HG03039 (cell line): ENCODE measurements around the gene PRR29.
"Not testable (repeated sequence)": the region's sequence is repeated elsewhere in the genome, so short reads cannot be mapped to it uniquely, and the experiment has no call there.

Source experiments
- ATAC-seq: cut with Tn5 transposase; IDR thresholded peaks from one replicate; pipeline ENCODE4 v1.9.1; 2021; ENCODE audit warnings: mild to moderate bottlenecking, moderate library complexity; ENCODE audit not compliant: unreplicated experiment

PRR29 gene

DNA sequence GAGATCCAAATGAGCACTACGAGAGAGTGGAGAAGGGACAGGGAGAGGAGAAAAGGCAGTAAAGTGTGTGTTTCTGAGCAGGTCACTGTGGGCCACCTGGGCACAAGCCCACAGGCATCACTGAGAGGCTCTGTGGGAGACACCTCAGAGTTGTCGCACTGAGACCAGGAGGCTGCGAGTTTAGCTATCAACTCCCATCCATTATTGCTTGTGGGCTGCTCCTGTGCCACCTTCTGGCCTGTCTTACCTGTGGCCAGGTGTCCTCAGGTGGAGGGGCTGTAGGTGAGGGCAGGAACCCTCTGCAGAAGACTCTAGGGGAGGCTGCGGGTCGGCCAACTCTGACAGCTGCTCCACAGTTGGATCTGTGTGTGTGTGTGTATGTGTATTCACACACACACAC is 2.5 kb upstream of the PRR29 start:
- ATAC-seq = no peak

DNA sequence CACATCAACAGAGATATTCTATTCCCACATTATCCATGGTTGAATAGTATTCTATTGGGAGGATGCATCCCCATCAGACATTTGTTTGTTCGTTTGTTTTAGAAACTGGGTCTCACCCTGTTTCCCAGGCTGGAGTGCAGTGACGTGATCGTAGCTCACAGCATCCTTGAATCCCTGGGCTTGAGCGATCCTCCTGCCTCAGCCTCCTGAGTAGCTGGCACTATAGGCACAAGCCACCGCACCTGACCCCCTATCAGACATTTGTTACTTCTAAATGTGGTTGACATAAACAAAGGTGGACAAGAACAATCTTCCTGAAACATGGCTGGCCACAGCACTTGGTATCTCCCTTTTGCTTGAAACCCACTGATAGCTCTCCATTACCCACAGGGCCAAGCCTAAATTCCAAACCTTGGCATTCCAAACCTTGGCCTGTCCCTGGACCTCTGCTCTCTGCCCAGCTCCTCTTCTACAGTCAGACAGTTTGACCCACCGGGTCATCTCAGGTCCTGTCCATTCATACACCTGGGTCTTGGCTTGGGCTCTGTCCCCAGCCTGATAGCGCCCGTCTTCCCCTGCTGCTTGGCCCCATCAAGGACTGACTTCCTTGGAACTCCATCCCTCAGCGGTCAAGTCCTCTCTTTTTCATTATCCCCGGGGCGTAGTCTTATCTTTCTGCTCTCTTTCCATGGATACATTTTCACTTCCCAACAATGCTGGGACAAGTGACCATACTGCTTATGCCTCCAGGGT is 1.5 kb upstream of the PRR29 start:
- ATAC-seq = no peak

DNA sequence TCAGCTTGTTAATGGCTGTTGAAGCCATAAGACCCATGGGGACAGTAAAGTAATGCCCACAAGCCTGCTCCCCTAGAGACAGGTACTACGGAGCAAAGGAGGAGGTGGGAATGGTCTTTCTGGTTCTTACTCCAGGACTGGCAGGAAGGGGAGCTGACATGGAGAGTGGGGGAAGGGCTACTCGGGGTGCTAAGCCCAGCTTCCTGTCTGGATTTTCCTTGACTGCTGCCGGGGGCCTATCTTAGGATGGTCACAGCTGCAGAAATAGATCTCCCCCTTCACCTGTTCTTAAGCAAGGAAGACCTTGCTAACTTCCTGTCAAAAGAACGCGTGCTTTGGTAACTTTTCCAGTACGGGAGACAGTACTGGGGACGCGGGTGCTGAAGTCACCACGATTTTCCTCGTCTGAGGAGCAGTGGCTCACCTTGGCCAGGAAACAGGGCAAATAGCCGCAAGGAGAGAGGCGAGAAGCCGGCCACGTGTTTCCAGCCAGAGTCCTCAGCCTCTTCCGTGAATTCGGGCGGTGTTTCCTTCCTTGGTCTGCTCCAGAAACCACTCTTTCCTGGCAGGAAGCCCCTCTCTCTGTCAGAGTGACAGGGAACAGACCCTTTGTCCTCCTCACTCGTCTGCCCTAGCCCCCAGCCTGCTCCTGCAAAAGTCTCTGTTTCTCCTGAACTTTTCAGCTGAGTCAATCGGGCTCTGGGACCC is 656 bp upstream of the PRR29 start:
- no peak for ATAC-seq

DNA sequence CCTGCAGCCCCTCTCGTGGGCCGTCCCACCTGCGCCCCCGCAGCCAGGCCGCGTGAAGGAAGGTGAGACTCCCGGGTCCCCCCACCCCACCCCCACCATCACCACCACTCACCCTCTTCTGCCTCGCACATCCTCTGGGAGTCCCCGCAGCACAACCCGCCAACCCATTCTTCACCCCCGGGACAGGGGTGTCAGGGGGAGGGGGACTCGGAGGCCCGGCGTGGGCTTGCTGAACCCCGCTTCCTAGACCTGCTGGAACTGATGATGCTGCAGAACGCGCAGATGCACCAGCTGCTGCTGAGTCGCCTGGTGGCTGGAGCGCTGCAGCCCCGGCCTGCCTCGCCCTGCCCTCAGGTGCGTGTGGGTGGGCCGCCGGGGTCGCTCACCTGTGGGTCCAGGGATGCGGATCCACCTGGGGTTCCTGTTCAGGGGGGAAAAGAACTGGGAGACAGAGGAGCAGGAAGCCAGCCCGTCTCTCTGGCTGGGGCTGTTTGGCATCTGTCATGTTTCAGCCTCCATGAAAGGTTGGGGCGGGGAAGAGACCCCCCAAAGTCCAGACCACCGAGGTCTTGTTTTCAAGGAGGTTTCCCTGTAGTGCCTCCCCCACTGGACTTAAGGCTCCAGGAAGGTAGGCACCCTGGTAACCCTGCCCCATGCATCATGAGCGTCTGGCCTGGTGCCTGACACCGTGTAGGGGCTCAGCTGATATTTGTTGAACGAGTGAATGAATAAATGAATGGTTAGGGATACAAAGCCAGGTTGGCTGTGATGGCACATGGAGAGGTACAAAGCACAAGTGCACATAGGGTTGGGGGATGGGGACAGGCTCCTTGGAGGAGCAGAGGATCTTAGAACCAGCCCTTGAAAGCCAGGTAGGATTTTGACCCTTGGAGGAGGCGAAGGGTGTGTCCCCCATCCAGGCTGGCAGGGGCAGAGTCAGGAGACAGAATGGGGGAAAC is 849 bp downstream of the PRR29 start:
- ATAC-seq = no peak

DNA sequence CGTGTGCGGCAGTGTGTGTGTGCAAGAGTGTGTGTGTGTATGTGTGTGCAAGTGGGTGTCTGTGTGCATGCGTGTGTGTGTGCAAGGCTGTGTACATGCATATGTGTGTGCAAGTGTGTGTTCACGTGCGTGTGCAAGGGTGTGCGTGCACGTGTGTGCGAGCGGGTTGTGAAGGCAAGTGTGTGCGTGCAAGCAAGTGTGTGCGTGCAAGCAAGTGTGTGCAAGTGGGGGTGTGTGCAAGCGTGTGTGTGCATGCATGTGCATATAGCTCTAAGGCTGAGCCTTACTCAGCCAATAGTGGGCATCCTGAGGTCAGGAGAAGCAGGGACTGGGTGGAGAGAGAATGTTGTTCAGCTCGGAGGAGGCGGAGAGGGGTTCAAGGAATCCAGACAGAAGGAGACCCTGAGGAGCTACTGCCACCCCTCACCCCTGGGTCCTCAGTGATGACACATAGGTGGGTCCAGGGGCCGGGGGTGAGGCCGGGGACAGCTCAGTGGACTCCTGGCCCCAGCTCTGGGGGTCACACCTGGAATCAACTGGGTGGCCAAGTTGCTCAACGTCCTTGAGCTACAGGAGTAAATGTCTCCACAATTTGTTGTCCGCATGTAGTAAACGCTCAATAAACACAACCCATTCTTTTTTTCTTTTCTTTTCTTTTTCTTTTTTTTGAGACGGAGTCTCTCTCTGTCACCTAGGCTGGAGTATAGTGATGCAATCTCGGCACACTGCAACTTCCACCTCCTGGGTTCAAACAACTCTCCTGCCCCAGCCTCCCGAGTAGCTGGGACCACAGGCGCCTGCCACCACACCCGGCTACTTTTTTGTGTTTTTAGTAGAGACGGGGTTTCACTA is 1.8 kb downstream of the PRR29 start:
- no peak for ATAC-seq

DNA sequence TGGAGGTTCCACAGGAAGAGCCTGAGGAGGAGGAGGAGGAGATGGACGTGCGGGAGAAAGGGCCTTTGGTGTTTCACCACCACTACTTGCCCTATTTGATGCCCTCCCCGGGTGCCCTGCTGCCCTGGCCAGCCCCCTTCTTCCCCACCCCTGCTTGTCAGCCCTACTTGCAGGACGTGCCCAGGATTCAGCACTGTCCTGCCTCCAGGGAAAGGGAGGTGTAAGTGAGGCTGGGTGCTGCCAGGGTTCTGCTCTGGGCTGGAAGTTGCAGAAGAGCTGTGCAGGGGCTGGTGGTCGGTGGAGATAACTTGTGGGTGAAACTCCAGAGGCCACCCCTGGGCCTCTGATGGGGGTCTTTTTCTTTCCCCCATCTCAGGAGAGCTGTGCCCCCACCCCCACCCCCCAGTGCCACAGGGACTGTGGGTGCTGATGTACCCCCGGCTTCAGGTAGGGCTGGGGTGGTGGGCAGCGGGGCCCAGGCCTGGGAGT is 3.0 kb downstream of the PRR29 start:
- no peak for ATAC-seq

DNA sequence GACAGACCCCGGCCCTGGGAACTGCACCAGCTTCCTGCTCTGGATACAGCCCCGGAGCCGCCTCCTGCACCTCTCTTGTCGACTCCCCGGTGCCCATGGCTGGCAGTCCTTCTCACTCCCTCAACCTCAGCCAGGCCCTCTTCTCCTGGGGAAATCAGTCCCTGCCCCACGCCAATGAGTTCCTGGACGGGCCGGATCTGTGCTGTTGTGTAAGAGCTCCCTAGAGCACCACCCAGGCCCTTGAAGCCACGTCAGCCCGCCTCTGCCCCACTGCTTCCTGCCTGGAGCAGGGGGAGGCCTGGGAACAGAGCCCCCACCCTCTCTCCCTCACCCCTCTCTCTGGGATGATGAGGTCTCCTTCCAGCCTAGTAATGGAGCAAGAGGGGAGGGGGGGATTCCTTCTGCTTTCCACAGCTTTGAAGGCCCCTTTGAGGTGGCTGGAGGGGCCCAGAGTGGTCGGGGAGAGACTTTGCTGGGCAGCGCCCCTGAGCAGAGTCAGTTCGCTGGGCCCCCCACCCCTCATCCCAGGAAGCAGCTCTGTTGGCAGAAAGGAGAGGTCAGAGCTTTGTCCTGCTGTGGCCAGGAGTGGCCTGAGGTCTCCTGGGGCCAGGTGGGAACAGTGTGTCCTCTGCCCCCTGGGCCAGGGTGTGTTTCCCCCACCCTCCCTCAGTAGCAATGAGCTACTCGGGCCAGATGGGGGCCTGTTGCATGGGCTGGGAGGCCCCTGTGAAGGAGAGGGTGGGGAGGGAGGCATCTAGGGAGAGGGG is 3.8 kb downstream of the PRR29 start:
- ATAC-seq = no peak

DNA sequence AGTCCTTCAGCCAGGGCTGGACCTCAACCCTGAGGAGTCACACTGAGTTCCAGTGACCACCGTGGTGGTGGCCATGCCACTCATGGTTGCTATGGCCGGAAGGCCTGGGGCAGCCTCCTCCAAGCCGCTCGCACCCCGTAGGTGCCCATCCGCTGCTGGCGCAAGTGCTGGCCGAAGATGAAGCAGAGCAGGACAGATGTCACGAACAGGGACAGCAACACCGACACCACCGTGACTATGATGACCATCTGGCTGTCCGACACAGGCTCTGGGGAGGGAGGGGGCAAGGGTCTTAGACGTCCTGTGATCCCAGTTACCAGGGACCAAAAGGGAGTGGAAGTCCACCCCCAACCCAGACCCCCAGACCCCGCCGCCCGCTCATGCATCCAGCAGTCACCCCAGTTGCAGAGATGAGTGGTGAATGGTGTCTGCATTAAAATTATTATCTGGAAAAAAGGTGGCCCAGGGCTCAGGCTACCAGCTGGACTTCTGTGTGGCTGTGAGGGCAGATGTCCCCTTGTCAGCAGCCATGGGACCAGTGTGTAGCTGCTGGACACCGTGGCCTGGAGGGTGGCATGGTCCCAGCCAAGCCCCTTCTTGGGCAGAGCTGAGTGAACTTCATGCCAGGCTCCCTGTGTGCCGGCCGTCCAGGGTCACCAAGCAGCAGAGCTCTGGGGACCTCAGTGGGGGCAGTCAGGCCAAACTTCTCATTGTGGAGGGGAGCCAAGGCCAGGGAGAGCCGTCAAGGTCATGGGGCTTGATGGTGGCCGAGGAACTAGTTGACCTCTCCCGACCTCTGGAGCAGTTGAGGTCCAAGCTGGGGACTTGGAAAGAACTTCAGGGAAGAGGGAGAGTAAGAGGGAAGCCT is 4.7 kb downstream of the PRR29 start:
- no peak for ATAC-seq

DNA sequence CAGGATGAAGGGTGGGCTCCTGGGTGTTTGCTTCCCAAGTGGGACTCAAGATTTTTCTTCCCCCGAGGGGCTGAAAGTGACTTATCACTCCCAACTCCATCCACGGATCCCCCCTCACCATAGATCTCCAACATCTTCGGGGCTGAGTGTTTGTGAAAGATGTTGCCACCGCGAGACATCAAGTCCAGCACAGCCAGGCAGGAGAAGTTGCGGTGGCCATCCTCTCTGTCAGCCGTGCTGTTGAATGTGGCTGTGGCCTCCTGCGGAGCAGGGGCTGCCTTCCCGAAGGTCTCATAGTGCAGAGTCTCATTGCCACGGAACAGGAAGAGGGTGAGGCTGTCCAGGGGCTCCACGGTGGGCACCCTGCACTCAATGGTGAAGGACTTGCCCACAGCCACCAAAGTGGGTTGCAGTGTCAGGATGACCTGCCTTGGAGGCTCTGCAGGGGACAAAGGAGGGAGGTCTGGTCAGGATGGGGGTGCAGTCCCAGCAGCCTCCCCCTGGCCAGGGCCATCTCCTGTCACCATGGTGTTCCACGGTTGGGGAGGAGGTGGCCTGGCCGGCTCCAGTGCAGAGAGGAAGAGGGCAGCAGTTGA is 5.5 kb downstream of the PRR29 start:
- no peak for ATAC-seq

DNA sequence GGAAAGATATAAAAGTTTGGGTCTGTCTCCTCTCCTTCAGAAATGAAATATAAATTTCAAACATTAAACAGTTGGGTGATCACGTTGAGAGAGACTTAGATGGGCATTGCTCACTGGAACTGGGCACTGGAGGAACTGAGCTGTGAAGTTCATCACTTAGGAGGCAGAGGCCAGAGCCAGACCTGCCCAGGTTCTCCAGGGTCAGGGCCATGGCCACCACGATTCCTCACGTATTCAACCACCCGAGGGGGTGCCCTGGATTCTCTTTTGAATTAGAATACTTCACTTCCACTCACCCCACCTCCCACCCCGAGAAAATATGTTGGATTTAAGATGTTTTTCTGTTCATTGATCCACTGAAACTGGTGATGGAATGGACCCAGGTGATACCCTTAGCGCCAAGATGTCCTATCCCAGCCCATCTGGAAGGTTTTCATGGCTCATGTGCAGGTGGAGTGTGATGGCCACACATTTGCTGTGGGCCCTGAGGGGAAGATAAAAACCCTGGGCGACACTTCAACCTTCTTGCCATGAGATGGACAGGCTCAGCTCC is 6.1 kb downstream of the PRR29 start:
- ATAC-seq = no peak

DNA sequence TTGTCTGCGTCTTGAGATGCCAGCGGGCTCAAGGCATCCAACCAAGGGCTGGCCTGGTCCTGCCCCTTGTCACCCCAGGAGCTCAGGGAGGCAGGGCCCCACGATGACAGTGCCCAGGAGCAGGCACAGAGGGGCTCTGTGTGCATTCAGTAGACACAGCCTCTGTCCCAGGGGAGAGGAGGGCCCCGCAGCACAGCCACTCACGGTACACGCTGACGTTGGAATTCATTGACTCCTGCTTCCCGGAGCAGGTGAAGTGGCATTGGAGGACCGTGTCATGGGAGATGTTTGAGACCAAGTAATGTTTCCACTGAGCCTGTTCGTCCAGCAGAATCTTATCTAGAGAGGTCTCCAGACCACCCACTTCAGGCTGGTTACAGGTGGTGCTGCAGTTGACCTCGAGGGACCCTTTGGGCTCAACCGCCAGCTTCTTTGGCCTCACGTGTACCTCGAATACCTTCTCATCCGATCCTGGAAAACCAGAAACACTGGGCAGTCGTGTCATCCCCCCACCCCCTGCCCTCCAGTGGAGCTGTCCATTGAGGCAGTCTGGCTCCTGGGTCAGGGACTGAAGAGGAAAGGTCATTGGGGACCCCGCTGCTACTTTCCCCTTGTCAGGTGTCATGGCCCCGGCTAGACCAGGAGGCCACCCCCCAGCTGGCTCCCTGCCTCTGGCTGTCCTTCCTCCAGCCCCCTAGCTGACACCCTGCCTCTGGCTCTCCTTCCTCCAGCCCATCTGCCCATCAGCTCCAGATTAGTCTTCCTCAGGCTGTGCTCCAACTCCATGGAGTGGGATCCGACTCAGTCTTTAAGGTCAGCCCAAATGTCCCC is 7.0 kb downstream of the PRR29 start:
- ATAC-seq = no peak

DNA sequence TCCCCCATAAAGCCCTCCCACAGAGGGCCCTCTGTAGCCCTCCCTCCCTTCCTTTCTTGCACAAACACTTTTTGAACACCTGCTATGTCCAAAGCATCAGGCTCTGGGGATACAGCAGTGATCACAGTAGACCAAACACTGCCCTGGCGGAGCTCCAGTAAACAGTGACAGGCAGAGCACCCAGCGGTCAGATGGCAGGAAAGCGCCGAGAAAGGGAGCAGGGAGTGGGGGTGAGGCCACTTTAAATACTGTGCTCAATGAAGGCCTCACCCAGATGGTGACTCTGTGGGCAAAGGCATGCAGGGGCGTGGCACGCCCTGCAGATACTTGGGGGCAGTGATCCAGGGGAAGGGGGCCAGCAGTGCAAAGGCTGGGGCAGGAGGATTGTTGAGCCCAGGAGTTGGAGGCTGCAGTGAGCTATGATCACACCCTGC is 7.6 kb downstream of the PRR29 start:
- no peak for ATAC-seq

DNA sequence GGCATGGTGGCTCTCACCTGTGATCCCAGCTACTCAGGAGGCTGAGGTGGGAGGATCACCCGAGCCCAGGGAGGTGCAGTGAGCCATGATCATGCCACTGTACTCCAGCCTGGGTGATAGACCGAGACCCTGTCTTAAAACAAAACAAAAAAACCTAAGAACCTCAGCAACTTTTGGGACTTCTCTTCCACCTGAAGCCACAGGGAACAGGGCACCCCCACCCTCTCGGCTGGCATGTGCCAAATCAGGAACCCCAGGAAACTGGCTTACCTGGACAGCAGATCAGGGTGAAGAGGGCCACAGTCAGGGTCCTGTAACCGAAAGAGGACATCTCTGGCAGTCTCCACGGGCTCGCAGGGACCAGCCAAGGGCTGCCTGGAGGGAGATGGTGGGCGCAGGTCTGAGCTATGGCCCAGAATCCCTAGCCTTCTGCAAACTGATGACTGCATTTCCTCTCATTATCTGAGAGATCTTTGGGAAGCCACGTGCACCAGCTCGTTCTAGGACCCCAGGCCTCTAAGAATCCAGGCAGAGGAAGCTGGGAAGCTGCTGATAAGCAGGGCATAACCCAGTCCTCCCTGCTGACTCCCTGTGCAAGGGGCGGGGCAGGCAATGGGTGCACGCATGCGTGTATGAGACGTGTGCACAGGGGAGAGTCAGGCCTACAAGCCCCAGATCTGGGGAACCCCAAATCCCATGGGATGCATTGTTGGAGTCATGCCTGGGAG is 8.4 kb downstream of the PRR29 start:
- ATAC-seq = no peak

DNA sequence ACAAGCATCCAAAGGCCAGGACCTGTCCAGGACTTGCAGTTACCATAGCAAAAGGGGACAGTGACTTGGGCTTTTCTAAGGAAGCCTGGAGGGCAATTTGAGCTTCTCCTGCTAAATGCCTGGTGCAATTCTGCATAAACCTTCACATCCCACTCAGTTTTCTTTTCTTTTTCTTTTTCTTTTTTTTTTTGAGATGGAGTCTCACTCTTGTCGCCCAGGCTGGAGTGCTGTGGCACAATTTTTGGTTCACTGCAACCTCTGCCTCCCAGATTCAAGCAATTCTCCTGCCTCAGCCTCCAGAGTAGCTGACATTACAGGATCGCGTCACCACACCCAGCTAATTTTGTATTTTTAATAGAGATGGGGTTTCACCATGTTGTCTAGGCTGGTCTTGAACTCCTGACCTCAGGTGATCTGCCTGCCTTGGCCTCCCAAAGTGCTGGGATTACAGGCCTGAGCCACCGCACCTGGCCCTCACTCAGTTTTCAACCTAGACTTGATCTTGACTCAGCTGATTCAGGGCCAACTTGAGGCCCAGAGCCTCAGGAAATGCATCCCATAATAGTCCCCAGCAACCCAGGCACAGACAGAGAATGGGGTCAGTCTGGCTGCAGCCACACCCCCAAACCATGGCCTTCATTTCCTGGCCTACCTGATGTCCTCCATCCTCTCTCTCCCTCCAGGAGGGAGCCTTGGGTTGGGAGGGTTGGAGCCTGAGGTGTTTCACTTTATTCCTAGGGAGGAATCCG is 9.1 kb downstream of the PRR29 start:
- not testable (repeated sequence) for ATAC-seq

DNA sequence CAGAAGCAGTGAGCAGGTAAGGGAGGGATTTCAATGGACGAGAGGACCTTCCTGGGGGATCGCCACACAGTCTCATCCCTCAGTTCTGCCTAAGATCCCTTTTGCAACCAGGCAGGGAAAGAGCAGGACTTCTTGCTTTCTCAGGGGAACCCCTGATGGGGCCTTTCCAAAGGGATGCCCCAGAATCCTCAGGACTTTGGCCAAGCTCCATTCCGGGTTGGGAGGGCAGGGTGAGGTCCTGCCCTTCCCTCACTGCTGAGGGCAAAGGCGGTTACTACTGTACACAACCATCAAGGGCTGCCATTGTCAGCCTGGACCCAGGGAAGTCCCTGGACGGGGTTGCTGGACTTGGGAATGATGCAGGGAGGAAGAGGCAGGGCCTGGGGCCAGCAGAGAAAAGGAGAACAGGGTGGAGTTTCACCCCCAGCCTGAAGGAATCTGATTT is 9.7 kb downstream of the PRR29 start:
- no peak for ATAC-seq

DNA sequence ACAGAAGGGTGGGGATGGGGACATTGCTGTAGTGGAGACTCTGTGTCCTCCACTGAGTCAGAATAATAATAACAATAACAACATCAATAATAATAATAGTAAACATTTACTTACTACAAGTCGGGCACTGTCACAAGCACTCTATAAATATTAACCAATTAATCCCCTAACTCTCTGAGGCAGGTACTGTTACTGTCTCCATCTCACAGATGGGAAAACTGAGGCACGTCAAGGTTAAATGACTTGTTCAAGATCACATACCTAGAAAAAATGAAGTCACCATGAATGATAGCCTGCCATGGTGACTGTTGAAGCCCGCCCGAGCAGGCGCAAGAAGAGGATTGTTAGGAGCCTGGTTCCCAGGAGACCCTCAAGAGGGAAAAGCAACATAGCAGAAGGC is 10.2 kb downstream of the PRR29 start:
- no peak for ATAC-seq
